NCI-H524 (cell line): ENCODE data around the gene NBPF12.
"Not testable (repeated sequence)": the region's sequence is repeated elsewhere in the genome, so short reads cannot be mapped to it uniquely, and the experiment has no call there.

Source experiments
- DNase-seq, 2 experiments: peaks; one replicate each; lab custom pipeline; 2025; lab: John Stamatoyannopoulos, UW

NBPF12 gene, protein sequence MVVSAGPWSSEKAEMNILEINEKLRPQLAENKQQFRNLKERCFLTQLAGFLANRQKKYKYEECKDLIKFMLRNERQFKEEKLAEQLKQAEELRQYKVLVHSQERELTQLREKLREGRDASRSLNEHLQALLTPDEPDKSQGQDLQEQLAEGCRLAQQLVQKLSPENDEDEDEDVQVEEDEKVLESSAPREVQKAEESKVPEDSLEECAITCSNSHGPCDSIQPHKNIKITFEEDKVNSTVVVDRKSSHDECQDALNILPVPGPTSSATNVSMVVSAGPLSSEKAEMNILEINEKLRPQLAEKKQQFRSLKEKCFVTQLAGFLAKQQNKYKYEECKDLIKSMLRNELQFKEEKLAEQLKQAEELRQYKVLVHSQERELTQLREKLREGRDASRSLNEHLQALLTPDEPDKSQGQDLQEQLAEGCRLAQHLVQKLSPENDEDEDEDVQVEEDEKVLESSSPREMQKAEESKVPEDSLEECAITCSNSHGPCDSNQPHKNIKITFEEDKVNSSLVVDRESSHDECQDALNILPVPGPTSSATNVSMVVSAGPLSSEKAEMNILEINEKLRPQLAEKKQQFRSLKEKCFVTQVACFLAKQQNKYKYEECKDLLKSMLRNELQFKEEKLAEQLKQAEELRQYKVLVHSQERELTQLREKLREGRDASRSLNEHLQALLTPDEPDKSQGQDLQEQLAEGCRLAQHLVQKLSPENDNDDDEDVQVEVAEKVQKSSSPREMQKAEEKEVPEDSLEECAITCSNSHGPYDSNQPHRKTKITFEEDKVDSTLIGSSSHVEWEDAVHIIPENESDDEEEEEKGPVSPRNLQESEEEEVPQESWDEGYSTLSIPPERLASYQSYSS (N-terminal part only)

GRCh38 chr1:146938242-146938902 is at the start of gene NBPF12:
TSS of gene NBPF12 (plus strand) at chr1:146938324. CDS start at chr1:146960144, 21,820 bp downstream.
- DNase-seq: peak; percentile 52 to 69

- DNase-seq: not testable (repeated sequence)
These were observed 46.8 kb upstream of the NBPF12 start for GRCh38 chr1:146891355-146891754.

DNA sequence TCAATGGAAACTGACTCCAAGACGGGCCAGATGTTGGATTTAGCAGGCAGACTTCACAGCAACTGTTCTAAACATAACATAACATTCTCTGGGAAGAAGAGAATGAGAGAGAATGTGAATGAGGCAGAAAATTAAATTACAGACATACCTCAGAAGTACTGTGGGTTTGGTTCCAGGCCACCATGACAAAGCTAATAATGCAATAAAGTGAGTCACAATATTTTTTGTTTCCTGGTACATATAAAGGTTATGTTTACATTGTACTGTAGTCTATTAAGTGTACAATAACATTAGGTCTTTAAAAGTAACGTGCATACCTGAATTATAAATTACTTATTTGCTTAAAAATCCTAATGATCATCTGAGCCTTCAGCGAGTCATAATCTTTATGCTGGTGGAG is 45.8 kb upstream of the NBPF12 start:
- DNase-seq: not testable (repeated sequence)

DNA sequence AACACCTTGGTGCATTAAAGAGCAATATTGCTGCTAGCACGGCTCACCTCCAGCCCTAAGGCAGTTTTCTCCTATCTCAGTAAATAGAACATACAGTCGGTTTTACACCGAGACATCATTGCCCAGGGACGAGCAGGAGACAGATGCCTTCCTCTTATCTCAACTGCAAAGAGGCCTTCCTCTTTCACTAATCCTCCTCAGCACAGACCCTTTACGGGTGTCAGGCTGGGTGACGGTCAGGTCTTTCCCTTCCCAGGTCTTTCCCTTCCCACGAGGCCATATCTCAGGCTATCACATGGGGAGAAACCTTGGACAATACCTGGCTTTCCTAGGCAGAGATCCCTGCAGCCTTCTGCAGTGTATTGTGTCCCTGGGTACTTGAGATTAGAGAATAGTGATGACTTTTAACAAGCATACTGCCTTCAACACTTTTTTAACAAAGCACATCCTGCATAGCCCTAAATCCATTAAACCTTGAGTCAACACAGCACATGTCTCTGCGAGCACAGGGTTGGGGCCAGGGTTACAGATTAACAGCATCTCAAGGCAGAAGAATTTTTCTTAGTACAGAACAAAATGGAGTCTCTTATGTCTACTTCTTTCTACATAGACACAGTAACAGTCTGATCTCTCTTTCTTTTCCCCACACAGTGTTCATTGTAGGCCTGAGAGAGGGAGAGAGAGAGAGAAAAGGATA is 30.4 kb upstream of the NBPF12 start:
- DNase-seq: peak in 1 of 2 experiments; percentile 43

DNA sequence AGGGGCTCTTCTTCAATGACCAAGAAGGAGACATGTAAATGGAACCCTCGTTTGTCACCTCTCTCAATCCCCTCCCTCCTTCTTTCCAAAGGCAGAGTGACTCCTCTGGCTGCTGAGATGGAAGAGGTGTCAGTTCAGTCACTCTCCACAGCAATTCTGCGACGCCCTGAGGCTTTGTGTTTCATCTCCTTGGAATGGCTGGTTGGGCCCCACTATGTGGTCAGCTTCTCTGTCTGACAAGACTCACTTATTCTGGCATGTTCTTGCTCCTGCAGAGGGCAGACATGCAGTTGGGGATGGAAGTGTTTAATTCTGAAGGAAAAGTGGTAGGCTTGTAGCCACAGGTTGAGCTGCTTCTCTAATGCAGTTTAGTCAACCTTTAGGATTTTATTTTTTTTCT is 25.1 kb upstream of the NBPF12 start:
- not testable (repeated sequence) for DNase-seq

- not testable (repeated sequence) for DNase-seq
These were observed 17.3 kb upstream of the NBPF12 start for GRCh38 chr1:146920811-146921210.

- not testable (repeated sequence) for DNase-seq
These were observed 15.5 kb upstream of the NBPF12 start for GRCh38 chr1:146922614-146923013.

GRCh38 chr1:146924106-146924505 is 14.0 kb upstream of the NBPF12 start:
- DNase-seq: not testable (repeated sequence)

DNA sequence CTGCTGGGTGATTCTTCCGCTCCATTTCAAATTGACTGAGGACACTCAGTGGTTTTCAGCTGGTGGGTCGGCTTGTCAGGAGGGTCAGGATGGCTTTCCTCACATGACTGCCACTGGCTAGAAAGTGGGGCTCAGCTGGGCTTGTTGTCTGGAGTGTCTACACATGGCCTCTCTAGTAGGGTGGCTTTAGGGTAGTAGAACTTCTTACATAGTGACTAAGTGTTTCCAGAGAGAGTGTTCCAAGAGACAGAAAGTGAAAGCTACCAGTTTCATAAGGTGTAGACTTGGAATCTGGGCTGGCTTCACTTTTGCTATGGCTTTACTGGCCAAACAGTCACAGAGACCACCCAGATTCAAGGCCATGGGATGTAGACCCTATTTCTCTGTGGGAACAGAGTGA is 11.7 kb upstream of the NBPF12 start:
- DNase-seq: not testable (repeated sequence)

GRCh38 chr1:146930225-146930624 is 7.9 kb upstream of the NBPF12 start:
- DNase-seq: not testable (repeated sequence)

DNA sequence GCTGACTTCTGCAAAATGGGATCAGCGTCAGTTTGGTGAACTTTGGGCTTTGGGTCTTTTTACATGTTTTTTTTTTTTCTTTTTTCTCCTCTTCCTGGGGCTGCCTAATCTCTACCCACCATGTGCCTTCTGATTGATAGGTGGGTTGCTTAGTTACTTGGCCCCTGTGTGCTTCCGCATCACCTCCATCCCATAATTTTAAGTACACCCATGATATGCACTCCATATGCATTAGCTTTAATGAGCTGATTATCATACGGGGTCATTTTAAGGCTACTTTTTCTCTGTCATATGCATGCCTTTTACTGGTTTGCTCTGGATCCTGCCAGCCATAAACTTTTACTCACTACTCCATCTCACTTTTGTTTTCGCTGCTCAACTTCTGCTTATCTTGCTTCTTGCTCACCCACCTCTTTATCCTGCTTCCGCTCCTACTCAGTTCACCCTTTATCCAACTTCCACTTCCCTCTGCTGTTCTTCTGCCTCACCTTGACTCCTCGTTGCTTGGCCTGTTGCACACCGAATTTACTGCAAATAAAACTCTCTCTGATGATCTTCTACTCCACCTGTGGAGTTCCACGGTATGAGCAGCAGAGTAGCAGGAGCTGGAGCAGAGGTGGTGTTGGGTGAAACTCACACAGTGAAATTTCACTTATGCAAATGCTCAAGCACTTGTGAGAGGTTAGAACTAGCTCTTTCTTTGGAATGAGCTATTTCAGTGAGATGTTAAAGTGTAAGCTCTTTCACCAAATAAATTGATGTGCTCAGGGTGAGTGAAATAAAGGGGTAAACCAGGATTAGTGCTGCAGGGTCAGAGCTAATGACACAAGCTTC is 3.5 kb upstream of the NBPF12 start:
- DNase-seq: not testable (repeated sequence)

- not testable (repeated sequence) for DNase-seq
These were observed 662 bp upstream of the NBPF12 start for GRCh38 chr1:146937462-146937861.

GRCh38 chr1:146938927-146939786 is 1.0 kb downstream of the NBPF12 start:
- DNase-seq: peak in 1 of 2 experiments; percentile 0

DNA sequence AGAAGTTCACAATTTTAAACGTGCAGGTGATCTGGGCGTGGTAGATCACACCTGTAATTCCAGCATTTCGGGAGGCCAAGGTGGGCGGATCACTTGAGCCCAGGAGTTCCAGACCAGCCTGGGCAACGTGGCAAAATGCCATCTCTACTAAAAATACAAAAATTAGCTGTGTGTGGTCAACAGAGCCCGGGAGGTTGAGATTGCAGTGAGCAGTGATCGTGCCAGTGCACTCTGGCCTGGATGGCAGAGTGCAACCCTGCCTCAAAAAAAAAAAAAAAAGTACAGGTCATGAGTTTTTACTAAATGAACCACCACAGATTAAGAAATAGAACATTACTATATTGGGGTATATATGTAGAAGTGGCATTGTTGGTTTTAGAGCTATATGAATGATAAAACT is 2.2 kb downstream of the NBPF12 start:
- DNase-seq: not testable (repeated sequence)

GRCh38 chr1:146943342-146943886 is 5.3 kb downstream of the NBPF12 start:
- not testable (repeated sequence) for DNase-seq

DNA sequence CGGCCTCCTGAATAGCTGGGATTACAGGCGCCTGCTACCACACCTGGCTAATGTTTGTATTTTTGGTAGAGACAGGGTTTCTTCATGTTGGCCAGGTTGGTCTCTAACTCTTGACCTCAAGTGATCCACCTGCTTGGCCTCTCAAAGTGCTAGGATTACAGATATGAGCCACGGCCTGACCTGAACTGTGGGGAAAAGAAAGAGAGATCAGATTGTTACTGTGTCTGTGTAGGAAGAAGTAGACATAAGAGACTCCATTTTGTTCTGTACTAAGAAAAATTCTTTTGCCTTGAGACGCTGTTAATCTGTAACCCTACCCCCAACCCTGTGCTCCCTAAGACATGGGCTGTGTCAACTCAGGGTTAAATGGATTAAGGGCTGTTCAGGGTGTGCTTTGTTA is 10.0 kb downstream of the NBPF12 start:
- not testable (repeated sequence) for DNase-seq

DNA sequence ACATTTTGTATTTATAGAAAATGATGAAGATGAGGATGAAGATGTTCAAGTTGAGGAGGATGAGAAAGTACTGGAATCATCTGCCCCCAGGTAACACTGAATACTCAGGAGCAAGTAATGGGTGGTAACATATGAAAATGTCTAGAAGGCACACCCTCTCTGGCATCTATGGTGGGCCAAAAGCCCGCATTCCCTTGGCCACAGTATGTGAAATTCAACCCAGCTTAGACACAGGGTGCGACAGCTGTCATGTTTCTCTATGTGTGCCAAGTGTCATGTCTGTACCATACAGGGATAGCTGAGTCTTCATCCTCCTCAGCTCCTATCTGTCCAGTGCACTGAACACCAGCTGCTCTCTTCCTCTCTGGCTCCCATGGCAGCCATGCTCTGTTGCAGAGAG is 26.2 kb downstream of the NBPF12 start:
- peak in 1 of 2 experiments; percentile 1 for DNase-seq

DNA sequence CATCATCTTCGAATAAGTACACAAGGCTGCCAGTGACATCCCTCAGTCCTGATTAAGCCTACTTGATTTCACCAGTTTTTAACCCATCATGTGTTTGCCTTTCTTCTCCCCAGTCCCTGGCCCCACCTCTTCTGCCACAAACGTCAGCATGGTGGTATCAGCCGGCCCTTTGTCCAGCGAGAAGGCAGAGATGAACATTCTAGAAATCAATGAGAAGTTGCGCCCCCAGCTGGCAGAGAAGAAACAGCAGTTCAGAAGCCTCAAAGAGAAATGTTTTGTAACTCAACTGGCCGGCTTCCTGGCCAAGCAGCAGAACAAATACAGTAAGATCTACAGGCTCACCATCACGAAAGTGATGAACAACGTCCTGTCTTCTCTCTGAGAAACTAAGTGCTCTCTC is 28.2 kb downstream of the NBPF12 start:
- not testable (repeated sequence) for DNase-seq

DNA sequence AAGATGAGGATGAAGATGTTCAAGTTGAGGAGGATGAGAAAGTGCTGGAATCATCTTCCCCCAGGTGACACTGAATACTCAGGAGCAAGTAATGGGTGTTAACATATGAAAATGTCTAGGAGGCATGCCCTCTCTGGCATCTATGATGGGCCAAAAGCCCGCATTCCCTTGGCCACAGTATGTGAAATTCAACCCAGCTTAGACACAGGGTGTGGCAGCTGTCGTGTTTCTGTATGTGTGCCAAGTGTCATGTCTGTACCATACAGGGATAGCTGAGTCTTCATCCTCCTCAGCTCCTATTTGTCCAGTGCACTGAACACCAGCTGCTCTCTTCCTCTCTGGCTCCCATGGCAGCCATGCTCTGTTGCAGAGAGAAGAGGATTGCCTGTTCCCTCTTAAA is 32.5 kb downstream of the NBPF12 start:
- DNase-seq: peak in 1 of 2 experiments; percentile 1
